Measurements from ENCODE around the gene ALS2.

DNA sequence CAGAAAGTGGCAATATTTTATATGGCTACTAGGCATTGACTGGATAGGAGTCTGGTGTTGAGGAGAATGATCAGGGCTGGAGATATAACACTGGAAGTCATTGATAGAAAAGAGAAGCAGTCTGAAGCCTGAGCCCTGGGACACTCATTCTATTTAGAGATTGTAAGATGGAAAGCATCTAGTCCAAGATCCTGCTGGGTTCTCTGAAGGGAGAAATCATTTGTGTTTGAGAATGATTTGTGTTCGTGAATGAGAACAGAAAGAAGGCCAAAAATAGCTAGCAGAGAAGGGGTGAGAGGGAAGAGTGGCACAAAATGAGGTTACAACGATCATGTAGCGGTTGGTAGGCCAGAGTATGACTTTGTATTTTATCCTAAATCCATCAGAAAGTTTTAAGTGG lies 7.6 kb upstream of the ALS2 start:
- TF ChIP-seq, protein P1, sequence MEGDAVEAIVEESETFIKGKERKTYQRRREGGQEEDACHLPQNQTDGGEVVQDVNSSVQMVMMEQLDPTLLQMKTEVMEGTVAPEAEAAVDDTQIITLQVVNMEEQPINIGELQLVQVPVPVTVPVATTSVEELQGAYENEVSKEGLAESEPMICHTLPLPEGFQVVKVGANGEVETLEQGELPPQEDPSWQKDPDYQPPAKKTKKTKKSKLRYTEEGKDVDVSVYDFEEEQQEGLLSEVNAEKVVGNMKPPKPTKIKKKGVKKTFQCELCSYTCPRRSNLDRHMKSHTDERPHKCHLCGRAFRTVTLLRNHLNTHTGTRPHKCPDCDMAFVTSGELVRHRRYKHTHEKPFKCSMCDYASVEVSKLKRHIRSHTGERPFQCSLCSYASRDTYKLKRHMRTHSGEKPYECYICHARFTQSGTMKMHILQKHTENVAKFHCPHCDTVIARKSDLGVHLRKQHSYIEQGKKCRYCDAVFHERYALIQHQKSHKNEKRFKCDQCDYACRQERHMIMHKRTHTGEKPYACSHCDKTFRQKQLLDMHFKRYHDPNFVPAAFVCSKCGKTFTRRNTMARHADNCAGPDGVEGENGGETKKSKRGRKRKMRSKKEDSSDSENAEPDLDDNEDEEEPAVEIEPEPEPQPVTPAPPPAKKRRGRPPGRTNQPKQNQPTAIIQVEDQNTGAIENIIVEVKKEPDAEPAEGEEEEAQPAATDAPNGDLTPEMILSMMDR (IDR thresholded peaks at IDR 0.05; ENCODE audit: poor library complexity): no peak
- TF ChIP-seq EZH2phosphoT487 (IDR thresholded peaks at IDR 0.05; ENCODE audit: low read depth, severe bottlenecking, unreplicated experiment): no peak
